ENCODE data around the gene GREB1.

GRCh38 chr2:11615209-11615608 is 81.4 kb downstream of the GREB1 start:
- TF ChIP-seq CTCF (IDR thresholded peaks at IDR 0.05) (no peak), EZH2phosphoT487 (IDR thresholded peaks at IDR 0.05) (no peak)
